Measurements from ENCODE around the gene AUTS2.

AUTS2 gene

DNA sequence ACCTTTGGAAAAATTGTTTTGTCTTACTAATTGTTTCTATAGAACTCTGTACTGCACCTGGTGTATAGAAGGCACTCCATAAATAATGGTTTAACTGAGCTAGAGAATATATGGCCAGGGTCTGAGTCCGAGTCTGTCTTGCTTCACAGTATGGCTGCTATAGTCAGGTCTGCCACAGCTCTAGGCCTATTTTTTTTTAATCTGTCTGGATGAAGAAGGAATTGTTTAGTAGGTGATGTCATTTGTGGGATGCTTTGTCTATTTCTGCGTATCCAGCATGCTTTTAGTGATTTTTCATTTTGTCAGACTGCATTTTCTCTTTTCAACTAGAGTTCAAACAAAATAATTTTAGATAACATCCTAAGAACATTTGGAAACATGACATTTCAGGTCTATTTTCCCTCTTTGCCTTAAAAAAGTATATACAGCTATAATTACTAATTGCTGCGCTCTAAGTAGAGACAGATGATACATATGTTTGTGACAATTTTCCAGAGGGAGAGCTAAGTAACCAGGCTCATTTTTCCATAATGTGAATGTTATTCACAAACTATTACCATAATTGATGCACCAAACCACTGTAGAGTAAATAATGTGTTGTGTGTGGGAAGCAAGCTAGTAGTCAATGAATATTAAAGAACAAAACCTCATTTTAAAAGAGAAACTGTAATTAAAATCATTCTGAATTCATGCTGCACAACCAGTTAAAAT, 361.7 kb downstream of the AUTS2 start:
- DNase-seq = no peak

DNA sequence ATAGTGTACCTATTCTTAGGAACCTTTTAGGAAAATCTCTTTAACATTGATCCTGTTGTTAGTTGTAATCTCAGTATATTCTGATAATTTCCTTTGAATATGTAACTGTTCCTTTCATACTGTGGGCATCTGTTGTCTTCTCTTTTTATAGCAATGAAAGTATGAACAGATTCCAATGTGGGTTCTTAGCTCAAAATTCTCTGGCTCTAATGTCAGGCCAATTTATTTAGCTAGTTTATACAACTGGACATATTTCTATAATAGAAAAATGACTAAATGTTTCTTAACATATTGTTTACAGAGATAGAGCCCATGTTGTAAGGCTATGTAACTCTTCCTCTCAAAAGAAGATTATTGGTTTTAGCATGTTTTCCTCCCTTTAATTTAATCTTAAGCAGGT, 363.2 kb downstream of the AUTS2 start:
- no peak for DNase-seq

DNA sequence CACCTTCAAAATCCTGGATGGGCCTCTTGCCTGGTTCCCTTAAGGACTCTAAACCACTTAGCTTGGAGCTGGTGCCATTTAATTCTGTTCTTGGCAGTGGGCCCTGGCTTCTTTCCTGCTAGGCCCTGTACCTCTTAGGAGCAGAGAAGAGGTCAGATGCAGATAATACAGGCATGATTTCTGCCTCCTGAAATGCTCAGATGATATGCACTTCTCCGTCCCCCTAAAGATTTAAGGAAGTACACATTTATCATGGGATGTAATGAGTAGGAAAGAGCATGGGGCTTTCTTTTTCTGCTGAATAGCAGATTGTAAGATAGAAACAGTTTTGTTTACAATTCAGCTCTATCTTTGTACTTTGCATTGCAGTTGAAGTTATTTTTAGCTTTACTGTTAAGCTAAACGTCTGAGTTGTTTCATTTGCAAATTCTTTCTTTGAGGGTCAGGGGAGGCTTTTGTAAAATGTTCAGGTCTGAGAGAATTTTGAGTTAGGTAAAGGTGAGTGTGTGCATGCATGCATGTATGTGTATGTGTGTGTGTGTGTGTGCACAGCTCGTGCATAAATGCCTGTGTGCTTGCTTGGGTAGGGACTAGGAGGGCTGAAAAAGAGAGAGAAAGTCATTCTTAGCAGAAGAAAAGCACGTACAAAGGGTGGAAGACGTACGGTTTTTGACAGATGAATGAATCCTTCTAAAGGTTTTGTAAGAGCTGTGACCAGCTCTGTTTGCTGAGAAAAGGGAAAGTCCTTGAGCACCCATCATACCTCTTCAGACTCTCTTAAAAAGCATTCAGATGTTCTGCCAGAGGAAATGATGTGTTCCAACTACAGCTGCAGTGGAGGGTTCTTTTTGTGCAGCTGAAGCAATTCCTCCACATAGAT, 364.2 kb downstream of the AUTS2 start:
- no peak for DNase-seq

DNA sequence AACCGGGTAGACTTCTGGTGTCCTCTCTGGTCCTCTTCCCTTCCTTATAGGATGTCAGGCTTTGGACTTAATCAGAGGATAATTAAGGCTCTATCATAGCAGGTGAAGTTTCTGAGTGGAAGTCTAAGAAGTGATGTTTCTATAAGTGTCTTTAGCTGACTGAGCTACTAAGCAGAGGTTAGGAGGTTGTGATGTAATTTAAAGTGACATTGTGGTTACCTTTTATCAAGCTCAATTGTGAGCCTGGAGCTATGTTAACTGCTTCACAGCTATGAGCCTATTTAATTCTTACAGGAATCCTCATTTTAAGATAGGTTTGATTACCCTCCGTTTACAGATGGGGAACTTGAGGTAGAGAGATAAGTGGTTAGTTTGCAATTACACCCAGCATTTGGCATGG, 365.1 kb downstream of the AUTS2 start:
- no peak for DNase-seq

DNA sequence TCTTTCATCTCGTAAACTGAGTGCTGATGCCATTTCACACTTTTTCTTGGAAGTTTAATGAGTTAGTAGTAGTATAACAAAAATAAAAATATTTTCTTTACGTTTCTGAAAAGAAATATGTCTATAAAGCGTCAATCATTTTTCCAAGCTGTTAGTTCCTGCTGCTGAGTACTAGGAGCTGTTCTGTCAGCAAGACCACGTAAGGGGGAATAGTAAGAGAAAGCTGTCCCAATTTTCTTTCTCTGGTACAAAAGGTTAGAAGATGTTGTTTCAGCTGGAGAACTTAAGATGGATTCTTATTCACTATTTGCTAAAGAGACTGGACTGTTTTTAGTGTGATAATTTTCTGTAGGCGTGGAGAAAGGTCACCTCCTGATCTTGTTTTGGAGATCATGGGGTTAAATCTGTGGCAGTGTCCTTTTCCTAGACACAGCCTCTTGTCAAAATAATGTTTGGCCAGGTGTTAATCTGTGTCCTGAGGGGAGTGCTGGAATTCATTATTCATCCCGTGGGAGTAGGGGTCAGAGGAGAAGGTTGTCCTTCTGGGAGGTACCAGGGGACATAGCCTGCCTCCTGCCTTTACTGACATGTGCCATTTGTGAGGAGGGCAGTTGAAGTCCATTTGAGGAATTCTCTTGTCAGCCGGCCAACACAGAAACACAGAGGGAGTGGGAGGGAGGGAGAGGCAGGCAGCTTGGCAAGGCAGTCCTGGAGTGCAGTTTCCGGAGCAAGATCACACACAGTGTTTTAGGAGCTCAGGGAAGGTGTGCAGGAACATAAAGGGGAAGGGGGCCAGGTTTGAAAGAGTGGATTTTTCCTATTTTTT, 368.7 kb downstream of the AUTS2 start:
- DNase-seq = no peak

DNA sequence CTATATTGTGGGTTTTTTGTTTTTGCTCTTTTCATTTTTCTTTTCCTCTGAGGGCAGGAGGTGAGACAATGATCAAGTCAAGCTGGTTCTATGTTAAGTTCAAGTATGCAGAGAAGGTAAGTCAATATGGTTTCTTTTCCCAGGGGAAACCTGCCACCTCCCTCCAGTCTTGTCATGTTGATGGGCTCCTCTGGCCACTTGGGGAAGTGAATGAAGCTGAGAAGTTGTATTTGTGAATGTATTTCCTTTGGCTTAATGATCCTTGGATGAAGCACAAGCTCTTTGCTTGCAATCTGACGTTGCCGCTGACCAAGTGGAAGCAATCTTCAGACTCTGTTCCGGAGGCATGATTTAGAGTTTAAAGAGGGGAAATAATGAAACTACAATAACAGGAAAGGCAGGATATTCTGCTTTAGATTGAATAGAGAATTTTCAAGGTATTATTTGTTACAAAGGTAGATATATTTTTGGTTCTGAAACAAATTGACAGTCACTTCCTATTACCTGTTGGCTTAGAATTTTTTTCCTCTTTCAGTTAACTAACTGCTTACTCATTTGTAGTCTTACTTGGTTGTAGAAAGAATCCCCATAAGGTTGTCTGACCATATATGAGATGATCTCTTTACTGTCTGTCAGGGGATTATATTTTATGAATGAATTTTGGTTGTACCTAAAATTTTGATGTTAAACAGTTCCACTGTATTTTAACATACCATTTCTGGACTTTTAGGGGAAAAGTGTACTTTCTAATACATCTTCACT, 369.6 kb downstream of the AUTS2 start:
- no peak for DNase-seq

DNA sequence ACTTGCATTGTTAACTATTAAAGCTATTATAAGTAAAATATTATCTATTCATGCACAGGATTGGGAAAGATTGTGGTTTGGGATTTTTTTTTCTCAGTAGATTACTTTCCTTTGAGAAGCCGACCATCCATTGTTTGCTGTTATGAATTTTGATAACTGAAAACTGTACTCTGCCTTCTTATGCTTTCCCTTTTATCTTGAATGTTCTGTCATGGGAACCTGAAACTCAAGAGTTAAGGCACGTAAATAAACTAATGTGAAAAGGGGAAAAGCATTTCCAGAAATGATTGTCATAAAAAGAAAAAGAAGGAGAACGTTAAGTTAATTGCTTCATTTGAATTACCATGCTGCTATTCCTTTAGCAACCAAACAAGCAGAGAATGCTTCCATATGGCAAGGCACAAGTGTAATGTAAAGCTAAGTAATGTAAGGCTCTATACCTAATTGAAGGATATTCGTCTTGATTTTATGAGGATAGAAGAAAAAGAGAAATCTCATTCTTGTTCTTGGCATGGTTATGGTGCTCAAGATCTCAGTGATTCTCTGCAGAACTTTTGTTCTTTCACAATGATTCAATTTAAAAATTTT, 370.8 kb downstream of the AUTS2 start:
- no peak for DNase-seq

DNA sequence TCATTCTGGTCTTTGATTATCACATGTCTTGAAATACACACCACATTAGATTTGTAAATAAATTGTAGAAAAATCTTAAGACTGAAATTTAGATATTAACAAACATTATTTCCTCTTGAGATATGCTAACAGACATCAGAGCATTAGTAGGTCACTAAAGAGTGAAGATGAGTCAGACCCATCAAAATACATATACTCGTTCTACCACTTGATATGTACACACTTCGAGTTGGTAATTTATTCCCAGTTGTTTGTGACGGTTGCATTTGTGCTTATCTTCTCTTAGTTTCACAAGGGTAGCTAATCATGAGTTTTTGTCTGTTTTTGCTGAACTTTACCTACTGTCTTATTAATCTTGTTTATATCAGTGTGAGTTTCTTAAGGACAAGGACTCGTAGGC, 383.4 kb downstream of the AUTS2 start:
- peak; percentile 81 for DNase-seq

DNA sequence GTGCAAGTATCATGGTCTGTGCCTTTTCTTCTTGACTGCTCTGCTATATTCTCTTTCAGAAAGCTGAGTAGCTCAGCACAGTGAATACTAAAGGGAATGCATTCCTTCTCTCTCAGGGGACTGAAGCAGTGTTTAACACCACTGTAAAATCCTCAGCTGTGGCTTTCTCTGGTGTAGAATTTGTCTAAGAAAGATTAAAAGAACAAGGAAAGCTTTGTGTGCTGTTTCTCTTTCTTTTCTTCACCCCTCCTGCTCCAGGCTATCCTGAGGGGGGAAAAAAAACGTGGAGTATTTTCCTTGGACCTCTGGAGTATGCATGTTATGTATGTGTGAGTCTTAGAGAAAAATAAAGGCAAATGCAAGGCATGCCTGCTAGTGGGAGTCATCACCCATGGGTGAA, 383.9 kb downstream of the AUTS2 start:
- peak; percentile 34 for DNase-seq

DNA sequence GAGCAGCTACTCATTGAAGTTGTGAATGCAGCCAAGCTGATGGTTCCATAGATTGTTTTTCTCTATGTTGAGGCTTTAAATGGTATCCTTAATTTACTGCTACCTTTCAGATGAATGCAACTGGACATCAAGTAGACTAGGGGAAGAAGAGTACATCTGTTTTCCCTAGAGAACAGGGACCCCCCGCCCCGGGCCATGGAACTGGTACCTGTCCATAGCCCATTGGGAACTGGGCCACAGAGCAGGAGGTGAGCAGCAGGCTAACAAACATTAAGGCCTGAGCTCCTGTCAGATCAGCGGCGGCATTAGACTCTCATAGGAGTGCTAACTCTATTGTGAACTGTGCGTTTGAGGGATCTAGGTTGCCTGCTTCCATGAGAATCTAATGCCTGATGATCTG, 391.3 kb downstream of the AUTS2 start:
- no peak for DNase-seq

DNA sequence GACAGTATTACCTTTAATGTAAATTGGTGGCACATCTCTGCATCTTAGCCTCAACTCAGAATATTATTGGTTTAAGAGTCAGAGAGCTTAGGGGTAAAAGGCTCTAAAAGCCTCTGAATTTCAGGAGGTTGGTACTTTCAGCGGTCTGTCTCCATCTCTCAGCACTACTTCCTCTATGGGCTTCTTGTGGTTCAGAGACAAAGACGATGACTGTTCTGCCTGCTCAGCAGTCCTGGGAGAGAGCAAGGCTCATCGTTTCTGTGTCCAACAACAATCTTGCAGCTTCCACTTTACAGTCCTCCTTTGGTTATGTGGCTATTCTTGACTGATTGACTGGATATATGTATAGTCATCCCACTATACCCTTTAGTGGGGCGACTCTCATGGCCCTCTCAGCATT, 394.7 kb downstream of the AUTS2 start:
- DNase-seq = no peak

DNA sequence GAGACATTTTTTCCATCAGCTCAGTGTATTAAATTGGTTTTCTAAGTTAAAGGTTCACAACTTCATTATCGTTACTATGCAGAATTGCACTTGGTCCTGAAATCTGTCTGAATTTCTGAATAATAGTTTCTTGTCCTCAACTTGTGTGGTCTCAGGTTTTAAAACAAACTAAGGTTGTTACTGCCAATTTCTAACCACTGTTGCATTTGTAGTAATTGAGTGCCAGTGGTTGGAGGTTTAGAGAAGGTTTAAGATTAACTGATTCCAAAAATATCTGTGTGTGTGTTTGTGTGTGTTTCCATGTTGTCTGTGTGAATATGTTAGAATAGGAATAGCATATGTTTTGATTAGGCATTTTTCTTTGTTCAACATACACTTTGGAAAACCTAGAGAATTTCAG, 395.9 kb downstream of the AUTS2 start:
- DNase-seq = no peak

DNA sequence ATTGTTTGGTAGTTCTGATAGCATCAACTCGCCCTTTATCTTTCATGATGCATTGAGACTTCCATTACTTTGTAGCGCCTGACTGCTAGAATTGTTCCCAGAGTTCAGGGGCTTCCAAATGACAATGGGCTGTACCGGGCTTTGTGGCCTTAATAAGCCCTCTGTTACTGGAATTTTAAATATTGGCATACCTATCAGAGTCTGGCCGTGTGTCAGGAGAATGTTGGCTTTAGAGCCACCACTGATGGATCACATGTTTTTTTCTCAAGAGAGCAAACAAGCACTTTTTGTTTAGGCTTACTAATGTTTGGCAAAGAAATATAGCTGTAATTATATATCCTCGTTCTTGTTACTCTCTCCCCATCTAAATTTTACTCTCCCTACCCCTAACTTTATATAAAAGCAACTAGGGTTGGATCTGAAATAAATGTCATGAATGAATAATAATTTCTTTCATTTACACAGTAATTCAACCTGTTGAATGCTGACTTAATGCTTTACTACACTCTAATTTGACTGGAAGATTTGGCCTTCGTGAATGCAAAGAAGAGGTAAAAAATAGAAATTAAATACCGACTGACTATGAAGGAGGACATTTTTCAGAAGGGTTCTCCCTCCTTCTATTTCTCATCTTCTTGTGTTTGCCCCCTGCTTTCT, 396.7 kb downstream of the AUTS2 start:
- peak; percentile 11 for DNase-seq

DNA sequence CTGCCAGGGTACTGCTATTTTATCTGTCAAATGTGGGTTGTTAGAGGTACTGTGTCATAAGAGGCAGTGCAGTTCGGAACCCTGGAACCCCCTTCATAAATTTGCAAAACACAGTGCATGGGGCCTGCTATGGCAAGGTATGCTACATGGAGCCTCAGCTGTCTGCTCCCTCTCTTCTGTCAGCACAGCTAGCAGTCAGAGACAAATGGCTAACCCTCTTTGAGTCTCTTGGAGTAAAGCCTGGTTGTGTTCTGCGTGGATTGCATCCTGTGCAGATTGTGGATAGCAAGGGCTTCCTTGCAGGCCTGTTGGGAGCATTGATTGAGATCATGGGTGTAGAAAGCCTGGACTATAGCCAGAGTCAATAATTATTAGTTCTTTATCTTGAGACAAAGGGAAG, 397.8 kb downstream of the AUTS2 start:
- no peak for DNase-seq

DNA sequence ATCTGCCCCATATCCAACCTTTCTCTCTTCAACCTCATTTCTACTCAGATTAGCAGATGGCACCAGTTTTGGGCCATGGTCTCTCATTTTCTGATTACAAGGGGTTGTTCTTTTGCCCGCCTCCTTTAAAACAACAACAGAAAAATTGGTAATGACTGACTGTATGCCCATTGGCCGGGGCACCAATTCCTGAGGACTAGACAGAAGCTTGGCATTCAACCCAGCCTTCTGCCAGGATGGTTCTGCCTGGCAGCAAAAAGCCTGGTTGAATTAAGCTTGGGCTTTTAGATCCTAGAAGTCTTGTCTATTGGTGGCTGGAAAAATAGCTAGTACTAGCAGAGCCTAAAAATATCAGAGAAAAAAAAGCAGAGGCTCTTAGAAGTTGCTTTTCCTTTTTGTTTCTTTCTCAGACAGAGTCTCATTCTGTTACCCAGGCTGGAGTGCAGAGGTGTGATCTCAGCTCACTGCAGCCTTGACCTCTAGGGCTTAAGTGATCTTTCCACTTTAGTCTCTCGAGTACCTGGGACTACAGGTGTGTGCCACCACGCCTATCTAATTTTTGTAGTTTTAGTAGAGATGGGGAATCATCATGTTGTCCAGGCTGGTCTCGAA, 402.6 kb downstream of the AUTS2 start:
- DNase-seq = no peak

DNA sequence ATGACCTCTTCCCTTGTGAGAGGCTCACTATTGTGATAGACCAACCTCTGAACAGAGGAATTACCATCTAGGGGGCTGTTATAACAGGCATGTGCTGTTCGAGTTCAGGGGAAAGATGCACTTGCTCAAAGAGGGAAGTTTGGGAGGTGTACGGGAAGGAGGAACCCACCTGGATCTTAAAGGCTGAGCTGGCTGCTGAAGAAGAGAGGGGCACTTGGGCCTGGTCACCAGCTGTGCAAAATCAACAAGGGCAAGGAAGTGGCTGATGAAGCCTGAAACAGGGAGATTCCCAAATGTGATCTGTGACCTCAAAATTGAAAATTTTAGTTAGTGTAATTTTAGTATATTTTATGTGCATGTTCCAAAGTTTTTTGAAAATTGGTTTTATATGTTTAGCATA, 407.2 kb downstream of the AUTS2 start:
- DNase-seq = no peak

DNA sequence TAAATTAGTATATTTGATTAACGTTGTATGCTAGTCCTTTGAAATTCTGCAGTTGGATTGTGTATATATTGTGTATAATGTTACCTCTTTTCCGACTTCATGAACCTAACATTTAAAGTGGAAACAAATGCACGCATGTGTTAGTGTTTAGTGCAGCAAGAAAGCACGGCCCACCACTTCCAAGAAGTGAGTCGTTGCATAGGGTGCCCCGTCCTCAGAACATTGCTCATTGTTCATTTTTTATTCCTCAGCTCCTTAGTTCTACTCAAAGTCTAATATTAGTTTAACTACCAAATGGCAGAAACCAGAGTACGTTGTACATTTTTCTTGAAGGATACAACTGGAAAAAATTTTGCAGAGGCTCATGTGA, 407.6 kb downstream of the AUTS2 start:
- no peak for DNase-seq

DNA sequence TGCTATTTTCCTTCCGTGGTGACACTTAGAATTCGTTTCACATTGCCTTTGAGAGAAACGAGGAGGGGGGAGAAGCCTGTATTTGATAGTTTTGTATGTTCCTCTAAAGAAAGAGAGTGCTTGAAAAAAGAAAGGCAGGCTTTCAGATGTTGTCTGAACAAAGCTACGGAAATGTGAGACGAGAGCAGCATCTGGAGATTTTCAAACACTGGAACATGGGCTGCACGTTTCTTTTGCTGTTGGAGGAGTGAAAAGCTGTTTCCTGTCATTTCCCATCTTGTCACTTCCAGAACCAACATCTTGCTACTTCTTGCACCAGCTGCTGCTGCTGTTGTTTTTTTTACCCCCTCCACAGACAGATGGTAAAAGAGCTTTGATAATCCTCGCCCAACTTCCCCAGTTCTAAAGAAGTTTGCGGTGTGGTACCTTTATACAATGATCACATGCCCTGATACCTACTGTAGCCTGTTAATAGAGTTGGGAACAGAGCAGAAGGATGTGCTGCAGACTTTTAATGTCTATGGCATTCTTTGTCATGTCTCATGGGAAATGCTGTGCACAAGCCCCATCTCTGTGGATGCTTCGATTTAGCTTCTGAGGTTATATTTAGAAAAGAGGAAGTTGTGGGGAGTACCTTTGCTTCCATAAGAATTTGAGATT, 408.1 kb downstream of the AUTS2 start:
- DNase-seq = no peak

DNA sequence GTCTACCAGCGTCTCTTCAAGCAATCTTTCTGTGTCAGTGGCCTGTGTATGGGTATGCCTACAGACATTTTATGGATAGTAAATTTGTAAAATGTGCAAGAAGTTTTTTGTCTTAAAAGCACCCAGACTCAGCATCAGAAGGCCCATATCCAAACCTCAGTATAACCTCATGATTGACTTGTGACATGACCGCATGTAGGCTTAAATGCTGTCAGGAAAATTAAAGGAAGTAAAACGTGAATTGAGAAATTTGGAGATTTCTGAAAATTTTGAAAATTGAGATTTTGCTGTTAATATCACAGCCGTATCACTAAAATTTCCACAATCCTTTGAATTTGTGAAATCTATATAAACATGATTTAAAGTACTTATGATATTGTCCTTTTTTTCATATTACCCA, 410.2 kb downstream of the AUTS2 start:
- DNase-seq = no peak

DNA sequence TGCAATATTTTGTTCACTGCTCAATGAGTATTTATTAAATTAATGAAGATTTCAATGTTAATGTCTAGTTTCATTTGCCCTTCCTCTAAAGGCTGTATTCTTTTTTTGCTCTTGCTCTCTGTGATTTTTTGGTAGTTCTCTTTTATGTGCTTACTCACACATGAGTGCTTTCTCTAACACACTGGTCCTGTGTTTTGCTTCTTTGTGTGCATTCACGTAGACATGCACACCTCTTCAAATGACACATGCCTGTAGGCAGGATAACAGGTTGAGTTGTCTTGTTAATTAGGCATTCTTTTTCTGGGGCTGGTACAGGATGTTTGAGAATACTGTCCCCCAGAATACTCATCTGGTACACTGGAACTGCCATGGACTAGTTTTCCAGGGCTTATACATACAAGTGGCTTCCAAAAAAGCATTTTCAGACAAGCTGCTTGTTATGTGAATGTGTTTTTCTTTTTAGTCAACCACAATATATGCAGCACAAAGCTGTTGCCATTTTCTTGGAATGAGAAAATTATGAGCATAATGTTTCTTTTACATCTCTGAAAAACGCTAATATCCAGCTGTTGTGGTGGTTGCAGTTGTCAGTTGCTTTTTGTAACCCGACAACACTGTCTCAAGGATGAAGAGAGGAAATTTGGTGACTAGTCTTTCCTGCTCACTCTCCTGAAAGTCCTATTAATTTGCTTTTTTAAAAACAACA, 416.4 kb downstream of the AUTS2 start:
- no peak for DNase-seq
